Epithelial cell of proximal tubule (primary cell): ENCODE measurements around the gene SGMS1. TPM values are rescaled to one million over a fixed set of nuclear protein-coding genes. Genes with fewer than 3 reads are reported as not detected.
"Not testable (repeated sequence)": the region's sequence is repeated elsewhere in the genome, so short reads cannot be mapped to it uniquely, and the experiment has no call there.

Source experiments
- DNase-seq: peaks from one replicate; pipeline ENCODE4 v3.0.0-alpha.2; 2011; ENCODE audit warnings: low read depth
- H3K4me3 ChIP-seq: 2 replicates; pipeline ENCODE4 v1.5.1; 2011; ENCODE audit warnings: low read depth, mild to moderate bottlenecking, low read length
- total RNA-seq: library from RNA; depleted of rRNA; stranded (reverse); fragments of >200 nt; gene quantifications from 2 replicates; pipeline ENCODE4 v1.2.3, GENCODE V29; 2015
- TF ChIP-seq, protein P1 (sequence below): conservative IDR thresholded peaks from 2 replicates; pipeline ENCODE4 v1.5.1; 2012; ENCODE audit warnings: low read depth, mild to moderate bottlenecking, low read length

The SGMS1 gene
- total RNA-seq, 1 donor from 2014 or later: 25.2 TPM

DNA sequence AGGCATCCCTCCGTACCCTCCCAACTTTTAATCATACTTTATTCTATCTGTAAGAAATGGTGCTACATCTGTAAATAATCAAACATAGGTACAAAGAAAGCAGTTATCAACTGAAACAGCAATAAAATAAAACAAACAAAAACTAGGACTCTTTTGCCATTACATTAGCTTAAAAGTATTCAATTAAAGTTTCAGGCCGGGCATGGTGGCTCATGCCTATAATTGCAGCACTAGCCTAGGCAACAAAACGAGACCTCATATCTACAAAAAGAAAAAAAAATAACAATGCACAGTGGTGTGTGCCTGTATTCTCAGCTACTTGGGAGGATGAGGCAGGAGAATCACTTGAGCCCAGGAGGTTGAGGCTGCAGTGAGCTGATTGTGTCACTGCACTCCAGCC lies 161.9 kb downstream of the SGMS1 start:
- DNase-seq: no peak
- no peak overlapping the region for H3K4me3 ChIP-seq
- TF ChIP-seq, protein P1, sequence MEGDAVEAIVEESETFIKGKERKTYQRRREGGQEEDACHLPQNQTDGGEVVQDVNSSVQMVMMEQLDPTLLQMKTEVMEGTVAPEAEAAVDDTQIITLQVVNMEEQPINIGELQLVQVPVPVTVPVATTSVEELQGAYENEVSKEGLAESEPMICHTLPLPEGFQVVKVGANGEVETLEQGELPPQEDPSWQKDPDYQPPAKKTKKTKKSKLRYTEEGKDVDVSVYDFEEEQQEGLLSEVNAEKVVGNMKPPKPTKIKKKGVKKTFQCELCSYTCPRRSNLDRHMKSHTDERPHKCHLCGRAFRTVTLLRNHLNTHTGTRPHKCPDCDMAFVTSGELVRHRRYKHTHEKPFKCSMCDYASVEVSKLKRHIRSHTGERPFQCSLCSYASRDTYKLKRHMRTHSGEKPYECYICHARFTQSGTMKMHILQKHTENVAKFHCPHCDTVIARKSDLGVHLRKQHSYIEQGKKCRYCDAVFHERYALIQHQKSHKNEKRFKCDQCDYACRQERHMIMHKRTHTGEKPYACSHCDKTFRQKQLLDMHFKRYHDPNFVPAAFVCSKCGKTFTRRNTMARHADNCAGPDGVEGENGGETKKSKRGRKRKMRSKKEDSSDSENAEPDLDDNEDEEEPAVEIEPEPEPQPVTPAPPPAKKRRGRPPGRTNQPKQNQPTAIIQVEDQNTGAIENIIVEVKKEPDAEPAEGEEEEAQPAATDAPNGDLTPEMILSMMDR: no peak

DNA sequence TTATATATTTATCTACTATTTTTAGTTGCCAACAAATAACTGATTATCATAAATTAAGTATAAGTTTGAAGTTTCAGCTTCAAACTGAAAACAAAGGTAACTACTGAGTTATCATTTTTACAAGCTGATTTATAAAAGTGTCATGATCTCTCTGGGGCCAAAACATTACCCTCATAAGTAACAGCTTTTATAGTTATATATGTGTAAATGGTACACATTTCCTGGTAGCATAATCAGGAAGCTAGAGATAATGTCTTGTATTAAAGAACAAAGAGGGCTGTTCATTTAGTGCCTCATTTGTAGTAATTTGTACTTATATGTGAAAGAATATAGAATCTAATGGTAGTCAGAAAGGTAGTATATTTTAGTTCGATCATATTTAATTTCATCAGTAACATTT lies 162.6 kb downstream of the SGMS1 start:
- no peak for DNase-seq
- TF ChIP-seq, protein P1: no peak
- H3K4me3 ChIP-seq: no peak overlapping the region

DNA sequence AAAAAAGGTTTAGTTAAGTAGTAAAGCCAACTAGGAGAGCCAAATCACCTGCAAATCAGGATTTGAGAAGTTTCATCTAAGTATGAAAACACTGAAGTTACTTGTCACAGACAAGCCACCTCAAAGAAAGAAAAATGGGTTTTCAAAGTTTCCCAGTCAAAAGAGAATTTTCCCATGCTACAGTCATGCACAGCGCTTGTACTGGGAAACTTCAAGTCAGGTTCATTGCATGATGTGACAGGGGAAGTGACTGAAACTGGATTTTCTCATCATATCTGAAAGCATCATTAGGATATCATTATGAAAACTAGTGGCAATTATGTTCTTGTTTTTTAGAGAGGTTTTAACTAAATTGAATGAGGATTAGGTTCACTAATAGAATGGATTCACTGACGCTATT lies 167.0 kb downstream of the SGMS1 start:
- H3K4me3 ChIP-seq: no peak overlapping the region
- no peak for DNase-seq
- TF ChIP-seq, protein P1: no peak

DNA sequence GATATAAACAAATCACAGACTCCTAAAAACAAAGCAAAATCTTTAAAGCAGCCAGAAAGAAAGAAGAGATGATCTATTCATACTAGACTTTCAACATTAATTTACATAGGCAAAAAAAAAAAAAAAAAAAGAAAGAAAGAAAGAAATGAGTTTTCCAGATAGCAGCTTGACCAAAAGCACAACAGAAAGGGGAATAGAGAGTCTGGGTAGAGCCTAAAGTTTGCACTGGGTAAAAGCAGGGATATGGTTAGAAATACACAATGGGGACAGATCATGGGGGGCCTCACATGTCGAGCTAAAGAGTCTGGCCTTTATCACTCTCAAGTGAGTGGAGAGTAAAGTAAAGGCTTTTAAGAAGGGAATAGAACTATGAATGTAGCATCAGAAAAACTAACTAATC lies 169.8 kb downstream of the SGMS1 start:
- TF ChIP-seq, protein P1: no peak
- DNase-seq: no peak
- H3K4me3 ChIP-seq: no peak overlapping the region

DNA sequence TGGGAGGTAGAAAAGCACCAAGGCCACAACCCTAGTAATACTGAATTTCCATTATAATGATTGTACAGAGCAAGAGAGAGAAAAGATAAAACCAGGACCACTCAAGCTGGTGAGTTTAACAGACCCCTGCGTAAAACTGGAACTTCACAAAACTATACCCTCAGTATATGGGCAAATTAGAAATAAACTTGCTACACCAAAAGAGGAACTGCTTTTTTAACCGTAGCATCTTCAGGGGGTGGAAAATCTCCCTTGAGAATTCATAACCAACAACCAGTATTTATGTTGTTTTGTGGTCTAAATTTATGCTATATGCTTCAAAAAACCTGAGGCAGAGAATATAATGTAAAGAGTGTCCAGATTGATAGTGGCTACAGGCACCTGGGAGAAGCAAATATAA lies 171.2 kb downstream of the SGMS1 start:
- DNase-seq: no peak
- TF ChIP-seq, protein P1: no peak
- H3K4me3 ChIP-seq: no peak overlapping the region

DNA sequence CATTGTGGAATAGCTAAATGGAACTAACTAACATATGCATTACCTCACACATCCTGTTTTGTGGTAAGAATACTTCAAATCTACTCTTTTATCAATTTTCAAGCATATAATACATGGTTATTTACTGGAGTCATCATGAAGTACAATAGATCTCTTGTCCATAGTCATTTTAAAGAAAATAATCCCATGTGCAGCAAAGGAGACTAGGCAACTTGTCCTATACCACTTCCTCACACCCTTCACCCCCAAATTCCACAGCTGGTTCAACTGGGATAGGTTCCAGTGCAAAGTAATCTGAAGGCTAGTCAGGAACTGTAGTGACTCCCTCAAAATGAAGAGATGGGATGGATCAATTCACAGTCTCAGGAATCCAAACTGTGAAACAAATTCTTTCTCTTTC lies 176.1 kb downstream of the SGMS1 start:
- no peak for DNase-seq
- TF ChIP-seq, protein P1: no peak
- no peak overlapping the region for H3K4me3 ChIP-seq

DNA sequence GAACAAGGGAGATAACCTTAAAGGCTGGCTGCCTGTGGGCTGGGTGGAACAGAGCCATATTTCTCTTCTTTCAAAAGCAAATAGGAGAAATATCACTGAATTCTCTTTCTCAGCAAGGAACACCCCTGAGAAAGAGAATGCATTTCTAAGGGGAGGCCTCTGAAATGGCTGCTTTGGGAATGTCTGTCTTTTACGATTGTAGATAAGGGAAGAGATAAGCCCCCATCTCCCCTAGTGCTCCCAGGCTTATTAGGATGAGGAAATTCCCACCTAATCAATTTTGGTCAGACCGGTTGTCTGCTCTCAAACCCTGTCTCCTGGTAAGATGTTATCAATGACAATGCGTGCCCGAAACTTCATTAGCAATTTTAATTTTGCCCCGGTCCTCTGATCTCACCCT lies 178.0 kb downstream of the SGMS1 start:
- not testable (repeated sequence) for DNase-seq, H3K4me3 ChIP-seq

DNA sequence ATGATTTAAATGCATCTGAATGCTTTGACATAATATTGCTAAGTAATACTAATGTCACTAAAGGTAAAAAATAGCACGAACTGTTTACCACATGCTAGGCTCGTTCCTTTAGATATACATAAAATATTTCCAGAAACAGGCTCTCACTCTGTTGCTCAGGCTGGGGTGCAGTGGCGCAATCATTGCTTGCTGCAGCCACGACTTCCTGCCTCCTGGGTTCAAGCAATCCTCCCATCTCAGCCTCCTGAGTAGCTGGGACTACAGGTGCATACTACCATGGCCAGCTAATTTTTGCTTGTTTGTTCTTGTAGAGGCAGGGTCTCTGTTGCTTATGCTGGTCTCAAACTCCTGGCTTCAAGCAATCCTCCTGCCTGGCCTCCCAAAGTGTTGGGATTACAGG lies 183.3 kb downstream of the SGMS1 start:
- TF ChIP-seq, protein P1: no peak
- no peak for DNase-seq
- no peak overlapping the region for H3K4me3 ChIP-seq
